HG03521 (cell line): ENCODE measurements around the gene RETREG3.
"Not testable (repeated sequence)": the region's sequence is repeated elsewhere in the genome, so short reads cannot be mapped to it uniquely, and the experiment has no call there.

Source experiments
- ATAC-seq: cut with Tn5 transposase; IDR thresholded peaks from one replicate; pipeline ENCODE4 v1.9.1; 2021; ENCODE audit warnings: mild to moderate bottlenecking, moderate library complexity; ENCODE audit not compliant: unreplicated experiment

Gene RETREG3, protein sequence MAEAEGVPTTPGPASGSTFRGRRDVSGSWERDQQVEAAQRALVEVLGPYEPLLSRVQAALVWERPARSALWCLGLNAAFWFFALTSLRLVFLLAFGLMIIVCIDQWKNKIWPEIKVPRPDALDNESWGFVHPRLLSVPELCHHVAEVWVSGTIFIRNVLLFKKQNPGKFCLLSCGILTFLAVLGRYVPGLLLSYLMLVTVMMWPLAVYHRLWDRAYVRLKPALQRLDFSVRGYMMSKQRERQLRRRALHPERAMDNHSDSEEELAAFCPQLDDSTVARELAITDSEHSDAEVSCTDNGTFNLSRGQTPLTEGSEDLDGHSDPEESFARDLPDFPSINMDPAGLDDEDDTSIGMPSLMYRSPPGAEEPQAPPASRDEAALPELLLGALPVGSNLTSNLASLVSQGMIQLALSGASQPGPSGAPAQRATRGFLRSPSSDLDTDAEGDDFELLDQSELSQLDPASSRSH

DNA sequence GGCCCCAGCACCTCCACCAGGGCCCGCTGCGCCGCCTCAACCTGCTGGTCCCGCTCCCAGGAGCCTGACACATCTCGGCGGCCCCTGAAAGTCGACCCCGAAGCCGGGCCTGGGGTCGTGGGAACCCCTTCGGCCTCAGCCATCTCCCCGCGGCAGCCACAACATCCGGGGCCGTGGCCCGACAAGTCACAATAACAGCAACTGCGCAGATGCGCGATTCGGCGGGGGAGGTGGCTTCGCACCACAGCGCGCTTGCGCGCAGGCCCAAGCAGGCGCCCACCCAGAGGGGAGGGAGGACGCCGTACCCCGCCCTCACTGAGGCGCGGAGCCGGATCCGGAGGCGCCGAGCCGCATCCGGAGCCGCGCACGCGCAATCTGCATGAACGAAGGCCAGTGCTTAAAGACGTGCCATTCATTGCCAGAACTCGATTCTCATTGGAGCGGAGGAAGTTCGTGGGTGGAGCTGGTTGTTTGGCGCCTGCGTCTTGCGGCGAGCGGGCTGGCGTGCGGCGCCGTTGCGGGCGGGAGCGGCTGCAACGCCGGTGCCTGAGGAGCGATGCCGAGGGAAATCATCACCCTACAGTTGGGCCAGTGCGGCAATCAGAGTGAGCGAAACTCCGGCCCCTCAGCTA is at the start of gene RETREG3, which contains the start of gene TUBG1:
RETREG3 (minus strand) TSS at position 193 of the 632 bp plus-strand sequence; CDS start at position 143, 50 bp downstream.
TUBG1 (plus strand) TSS at position 502 of the 632 bp plus-strand sequence; CDS start at position 557, 55 bp downstream.
- peak; percentile 81 for ATAC-seq

DNA sequence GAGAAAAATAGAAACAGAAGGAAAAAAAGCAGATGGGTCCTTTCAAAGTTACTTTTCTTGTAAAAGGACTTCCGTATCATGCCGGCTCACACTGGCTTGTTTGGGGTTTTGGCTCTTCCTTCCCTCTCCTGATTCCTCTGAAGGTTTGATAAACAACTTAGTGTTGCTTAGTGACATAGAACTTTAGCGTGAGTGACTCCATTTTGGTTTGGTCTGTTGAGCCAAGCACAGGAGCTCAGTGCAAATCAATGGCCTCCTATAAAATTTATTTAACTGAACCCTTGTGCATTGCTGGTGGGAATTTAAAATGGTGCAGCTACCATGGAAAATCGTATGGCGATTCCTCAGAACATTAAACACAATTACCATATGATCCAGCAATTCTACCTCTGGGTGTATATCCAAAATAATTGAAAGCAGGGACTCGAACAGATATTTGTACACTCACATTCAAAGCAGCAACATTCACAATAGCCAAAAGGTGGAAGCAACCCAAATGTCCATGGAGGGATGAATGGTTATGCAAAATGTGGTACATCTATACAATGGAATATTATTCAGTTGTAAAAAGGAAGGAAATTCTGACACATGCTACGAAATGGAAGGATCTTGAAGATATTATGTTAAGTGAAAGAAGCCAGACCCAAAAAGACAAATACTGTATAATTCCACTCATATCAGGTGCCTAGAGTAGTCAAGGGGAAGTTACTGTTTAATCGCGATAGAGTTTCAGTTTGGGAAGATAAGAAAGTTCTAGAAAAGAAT is 48.8 kb upstream of the RETREG3 start:
- no peak for ATAC-seq

- no peak for ATAC-seq
These were observed 46.4 kb upstream of the RETREG3 start for GRCh38 chr17:42655528-42655927.

DNA sequence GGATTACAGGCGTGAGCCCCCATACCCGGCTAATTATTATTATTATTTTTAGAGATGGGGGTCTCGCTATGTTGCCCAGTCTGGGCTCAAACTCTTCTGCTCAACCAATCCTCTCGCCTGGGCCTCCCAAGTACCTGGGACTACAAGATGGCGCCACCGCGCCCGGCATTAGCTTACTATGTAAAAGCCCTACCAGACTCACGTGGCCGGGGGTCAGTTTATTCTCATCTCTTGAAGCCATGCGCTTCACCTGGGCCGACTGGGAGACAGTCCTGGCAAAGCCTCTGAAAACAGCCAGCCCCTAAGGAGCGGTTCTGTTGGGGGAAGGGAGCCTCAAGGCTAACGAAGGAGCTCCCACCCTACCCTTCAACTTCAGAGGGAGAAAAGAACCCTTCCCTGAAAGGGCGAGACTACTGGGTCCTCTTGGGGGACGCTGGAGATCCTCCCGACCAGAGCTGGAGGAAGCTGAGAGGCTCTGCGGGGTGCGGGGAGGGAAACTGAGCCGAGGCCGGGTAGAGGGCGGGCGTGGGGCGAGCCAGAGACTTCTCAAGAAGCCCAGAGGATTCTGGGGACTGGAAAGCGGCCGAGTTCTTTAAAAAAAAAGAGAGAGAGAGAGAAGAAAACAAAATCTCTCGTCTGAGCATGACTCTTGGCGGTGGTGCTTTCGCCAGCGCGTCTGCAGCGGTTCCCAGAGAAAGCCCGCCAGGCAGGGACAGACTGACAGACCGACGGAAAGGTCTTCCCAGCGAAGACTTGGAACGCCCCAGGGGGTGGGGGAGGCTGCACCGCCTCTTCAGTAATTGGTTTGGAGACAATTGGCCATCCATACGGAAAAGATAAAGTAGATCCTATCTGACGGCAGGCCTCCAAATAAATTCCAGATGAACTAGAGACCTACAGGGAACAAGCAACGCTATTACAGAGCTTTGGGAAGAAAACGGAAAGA is 44.3 kb upstream of the RETREG3 start:
- no peak for ATAC-seq

DNA sequence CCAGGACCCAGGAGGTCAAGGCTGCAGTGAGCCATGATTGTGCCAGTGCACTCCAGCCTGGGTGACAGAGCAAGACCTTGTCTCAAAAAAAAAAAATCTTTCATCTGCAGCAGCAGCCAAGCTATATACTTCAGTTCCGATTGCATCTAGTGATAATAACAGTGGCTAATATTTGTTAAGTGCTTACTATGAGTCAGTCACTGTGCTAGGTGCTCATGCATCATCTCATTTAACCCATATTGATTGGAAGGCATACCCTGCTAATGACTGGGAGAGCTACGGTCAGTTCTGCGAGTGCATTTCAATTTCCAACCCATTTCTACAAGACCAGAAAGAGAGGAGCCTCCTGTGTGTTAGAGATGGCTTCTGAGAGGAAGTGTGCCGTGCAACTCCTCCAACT is 42.2 kb upstream of the RETREG3 start:
- no peak for ATAC-seq

DNA sequence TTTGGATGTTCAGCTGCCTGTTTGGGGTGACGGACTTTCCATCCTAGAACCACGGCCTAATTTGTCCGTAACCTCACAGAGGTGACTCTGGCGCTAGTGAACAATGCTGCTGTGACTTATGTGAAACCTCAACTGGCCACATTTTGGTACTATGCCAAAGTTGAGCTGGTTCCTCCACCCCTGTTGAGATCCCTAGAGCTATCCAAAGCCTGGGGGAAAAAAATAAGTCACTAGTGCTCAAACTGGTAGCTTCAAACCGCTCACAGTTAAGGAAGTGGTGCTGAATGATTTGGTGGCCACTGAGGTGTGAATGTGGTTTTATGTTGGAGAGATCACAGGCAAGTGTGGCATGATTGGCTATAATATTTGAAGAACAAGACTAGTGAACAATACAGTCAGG is 38.6 kb upstream of the RETREG3 start:
- no peak for ATAC-seq

GRCh38 chr17:42642336-42642735 is 33.2 kb upstream of the RETREG3 start:
- ATAC-seq, result no peak

DNA sequence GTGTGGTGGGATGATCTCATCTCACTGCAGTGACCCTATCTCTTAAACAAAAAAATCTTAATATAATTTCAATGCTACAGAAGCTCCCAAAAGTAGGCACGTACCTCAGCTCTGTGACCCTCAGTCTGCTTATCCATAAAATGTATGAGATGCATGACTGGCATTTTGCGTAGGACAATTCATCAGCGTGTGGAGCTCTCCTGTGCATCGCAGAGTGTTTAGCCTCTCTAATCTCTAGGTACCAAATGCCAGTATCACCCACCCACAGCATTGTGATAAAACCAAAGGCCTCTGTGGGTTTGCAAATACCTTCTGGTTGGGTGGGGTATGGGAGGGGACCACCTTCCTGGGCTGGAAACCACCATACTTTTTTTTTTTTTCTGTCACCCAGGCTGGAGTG is 30.9 kb upstream of the RETREG3 start:
- no peak for ATAC-seq

GRCh38 chr17:42639525-42640113 is 30.4 kb upstream of the RETREG3 start:
- no peak for ATAC-seq

- ATAC-seq, result no peak
These were observed 23.8 kb upstream of the RETREG3 start for GRCh38 chr17:42632949-42633444.

GRCh38 chr17:42629411-42630009 is 20.3 kb upstream of the RETREG3 start:
- no peak for ATAC-seq

DNA sequence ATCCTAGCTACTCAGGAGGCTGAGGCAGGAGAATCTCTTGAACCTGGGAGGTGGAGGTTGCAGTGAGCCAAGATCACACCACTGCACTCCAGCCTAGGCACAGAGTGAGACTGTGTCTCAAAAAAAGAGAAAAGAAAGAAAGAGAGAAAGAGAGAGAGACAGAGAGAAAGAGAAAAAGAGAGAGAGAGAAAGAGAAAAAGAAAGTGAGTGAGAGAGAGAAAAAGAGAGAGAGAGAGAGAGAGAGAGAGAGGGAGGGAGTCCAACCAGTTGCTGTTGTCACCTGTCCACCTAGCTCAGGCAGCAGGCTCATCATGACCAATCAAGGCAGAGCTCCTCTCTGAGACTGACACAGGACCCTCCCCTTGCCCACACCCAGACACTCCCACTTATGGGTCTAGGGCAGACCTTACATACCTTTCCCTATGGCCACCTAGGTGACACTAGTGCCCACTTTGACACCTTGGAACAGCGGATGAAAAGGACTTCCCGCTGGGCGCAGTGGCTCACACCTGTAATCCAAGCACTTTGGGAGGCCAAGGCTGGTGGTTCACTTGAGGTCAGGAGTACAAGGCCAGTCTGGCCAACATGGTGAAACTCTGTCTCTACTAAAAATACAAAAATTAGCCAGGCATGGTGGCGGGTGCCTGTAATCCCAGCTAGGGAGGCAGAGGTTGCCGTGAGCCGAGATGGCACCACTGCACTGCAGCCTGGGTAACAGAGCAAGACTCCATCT is 18.0 kb upstream of the RETREG3 start:
- ATAC-seq, result not testable (repeated sequence)

GRCh38 chr17:42623732-42624596 is 14.8 kb upstream of the RETREG3 start:
- no peak for ATAC-seq

DNA sequence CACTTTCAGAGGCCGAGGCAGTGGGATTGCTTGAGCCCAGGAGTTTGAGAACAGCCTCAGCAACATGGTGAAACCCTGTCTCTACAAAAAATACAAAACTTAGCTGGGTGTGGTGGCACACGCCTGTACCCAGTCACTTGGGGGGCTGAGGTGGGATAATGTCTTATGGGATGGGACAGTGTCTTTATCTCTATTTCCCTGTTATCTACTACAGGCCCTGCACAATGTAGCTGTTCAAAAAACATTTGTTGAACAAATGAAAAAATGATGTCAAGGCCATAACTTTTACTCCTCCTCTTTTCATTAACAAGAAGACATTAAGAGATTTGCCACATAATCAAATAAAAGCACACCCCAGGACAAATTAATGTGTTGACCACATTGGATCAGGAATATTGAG is 14.1 kb upstream of the RETREG3 start:
- ATAC-seq, result no peak

GRCh38 chr17:42621987-42622386 is 12.8 kb upstream of the RETREG3 start:
- not testable (repeated sequence) for ATAC-seq

DNA sequence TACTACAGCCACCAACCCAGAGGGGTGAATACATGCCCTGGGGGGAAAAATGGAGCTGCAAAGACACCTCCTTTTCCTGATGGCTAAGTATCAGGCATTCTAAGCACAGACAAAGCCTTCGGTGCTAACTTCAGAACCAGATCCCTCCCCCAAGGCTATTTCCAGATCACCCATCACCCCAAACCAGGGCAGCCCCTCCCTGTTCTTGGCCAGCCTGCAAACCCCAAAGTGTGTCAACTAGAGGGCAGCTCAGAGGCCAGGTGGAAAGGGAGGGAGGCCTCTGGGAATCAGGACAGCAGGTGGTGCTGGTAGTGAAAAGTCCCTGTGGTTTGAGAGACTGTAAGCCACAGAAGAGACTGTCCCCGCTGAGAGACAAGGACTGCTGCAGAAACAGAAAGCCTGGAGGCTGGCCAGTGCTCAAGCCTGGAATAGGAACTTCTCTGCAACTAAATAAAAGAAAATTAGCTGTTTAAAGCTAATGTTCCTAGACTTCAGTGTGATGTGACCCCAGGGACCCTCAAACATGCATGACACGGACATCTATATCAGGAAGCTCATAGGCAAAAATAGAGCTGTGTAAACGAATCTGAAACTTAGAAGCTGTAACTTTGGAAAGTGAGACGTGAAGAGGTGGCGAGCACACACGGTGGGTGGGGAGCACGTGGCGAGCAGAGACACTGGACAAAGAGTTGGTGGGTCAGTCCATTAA is 9.4 kb upstream of the RETREG3 start:
- peak; percentile 64 for ATAC-seq

DNA sequence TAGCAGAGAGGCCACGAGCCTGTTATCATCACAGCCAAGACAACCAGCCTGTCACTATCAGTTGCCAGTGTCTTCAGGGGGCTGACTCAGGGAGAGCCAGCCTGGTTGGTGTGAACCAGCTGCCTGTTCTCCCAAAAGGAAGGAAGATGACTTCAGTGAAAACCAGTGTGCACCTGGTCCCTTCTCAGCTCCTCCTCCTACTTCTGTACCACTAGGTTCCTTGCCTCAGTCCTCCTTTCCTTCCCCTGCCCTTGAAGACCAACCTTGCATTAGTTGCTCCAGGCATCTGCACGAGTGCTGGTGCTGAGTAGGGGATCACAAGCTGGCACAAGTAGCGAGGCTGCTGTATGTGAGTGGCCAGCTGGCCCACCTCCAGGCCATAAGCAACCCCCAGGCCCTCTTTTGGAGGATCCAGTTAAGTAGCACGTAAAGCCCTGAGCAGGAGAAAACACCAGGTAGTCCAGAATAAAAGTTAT is 8.8 kb upstream of the RETREG3 start:
- ATAC-seq, result no peak
